Uterus (tissue), 2 donors: ENCODE data around the gene PAPOLB.
"Not testable (repeated sequence)": the region's sequence is repeated elsewhere in the genome, so short reads cannot be mapped to it uniquely, and the experiment has no call there.

Experiments used
- CTCF ChIP-seq, 4 experiments: fragments of 200-600 bp in 2 of 4; fragments of 450-650 bp in 2 of 4; sonication (generic) in 2 of 4; IDR thresholded peaks; one replicate each; pipeline ENCODE4 v1.5.1; 2016 to 2019; ENCODE audit warnings: antibody characterized with exemption in 4 of 4, mild to moderate bottlenecking in 2 of 4, moderate library complexity in 1 of 4
- POLR2A ChIP-seq, 2 donors: fragments of 450-650 bp; IDR thresholded peaks; one replicate each; pipeline ENCODE4 v1.6.1; 2016; ENCODE audit warnings: antibody characterized with exemption in 2 of 2, mild to moderate bottlenecking in 1 of 2, moderate library complexity in 1 of 2

GRCh38 chr7:4893188-4893587 is 31.4 kb upstream of the PAPOLB start:
- TF ChIP-seq CTCF, POLR2A (IDR thresholded peaks at IDR 0.05): not testable (repeated sequence)
